GM18861 (cell line): ENCODE results near the gene WNT1.

ENCODE experiments used
- ATAC-seq: cut with Tn5 transposase; IDR thresholded peaks from one replicate; pipeline ENCODE4 v1.9.1; 2021; ENCODE audit not compliant: unreplicated experiment

WNT1 gene

DNA sequence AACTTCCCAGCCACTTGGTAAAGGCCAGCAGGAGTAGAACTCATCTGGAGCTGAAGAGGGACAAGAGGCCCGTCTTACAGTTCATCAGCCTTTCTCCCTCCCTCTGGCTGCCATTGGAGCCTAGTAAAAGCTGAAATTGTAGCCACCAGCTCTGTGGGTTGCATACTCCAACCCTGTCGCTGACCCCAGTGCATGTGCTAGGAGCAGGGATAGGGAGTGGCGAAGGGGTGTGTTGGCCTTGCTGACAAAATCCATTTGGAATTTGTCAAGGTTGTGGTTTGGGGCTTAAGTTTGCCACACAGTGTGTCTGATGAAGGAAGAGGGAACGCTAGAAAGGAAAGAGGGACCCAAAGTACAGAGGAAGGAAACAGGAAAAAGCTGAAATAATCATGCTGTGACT, 16.8 kb upstream of the WNT1 start:
- no peak for ATAC-seq

DNA sequence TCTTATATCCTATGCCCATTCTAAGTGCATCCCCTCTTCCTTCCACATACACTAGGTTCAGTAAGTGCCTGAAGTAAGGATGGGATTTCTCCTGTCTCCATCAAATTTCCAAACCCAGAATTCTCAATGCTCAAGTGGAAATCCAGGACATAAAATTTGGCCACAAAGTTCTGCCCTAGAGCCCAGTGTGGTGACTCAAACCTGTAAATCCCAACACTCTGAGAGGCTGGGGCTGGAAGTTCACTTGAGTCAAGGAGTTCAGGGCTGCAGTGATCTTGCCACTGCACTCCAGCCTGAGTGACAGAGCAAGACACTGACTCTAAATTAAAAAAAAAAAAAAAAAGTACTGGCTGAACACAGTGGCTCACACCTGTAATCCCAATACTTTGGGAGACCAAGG, 16.3 kb upstream of the WNT1 start:
- no peak for ATAC-seq

DNA sequence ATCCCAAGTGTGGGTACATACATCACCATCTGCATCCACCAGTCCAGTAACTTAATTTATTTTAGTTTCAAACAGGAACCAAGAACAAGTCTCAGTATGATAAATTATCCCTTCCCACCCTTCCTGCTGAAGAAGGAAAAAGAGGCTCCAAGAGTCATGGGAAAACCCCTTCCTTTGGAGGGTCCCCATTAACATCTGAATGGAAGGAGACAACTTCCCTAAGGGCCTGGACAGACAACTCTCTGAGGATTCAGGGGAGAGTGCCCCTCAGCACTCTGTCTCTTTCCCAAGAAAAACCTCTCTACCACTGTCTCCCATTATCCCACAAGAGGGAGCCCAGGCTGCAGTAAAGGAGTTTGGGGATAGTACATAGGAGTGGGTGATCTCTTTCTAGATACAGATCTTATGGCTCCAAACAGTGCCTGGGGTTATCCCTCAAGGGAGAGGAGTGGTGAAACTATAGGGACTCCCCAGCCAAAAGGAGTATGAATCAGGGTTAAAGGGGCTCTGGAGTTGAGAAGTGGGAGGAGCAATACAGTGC, 12.8 kb upstream of the WNT1 start:
- ATAC-seq = no peak

DNA sequence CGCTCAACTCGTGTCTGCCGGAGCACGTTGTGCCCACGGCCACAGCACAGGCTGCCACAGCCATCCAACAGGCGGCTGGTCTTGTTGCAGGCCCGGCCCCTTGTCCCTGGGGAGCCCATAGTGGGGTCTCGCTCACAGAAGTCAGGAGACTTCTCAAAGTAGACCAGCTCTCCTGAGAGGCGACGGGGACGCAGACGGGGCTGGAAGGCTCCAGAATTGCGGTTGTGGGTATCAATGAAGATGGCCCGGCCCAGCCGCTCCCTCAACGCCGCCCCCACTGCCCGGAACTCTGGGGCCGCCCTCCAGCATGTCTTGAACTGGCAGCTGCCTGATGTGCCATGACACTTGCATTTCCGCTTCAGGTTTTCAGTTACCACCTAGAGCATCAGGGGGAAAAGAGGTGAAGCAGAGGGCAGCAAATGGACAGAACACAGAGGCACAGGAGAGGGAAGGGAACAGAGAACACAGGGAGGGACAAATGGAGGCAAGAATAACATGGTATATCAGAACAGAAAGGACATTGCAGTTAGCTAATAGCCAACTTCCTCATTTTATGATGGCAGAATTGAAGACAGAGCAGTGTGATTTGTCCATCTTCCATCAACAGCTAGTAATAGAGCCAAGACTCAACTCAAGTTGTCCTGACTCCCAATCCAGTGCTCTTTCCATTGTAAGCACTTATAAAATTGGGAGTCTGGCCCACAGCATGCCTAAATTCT, 11.8 kb upstream of the WNT1 start:
- ATAC-seq = no peak

DNA sequence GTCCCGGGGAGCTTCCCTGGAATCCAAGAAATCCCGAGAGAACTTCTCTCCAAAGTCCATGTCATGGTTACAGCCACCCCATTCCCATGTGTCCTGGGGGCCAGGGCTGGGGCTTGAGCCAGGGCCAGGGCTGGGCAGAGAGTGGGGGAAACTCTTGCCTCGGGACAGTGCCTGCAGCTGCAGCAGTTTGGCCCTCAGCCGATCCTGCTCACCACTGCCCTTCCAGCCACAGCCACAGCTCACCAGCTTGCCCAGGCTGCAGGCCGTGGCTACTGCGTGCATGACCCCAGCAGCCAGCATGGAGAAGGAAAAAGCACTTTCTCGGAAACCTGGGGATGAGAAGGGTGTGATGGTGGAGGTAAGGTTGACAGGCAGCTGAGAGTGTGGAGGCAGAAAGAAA, 10.1 kb upstream of the WNT1 start:
- no peak for ATAC-seq

DNA sequence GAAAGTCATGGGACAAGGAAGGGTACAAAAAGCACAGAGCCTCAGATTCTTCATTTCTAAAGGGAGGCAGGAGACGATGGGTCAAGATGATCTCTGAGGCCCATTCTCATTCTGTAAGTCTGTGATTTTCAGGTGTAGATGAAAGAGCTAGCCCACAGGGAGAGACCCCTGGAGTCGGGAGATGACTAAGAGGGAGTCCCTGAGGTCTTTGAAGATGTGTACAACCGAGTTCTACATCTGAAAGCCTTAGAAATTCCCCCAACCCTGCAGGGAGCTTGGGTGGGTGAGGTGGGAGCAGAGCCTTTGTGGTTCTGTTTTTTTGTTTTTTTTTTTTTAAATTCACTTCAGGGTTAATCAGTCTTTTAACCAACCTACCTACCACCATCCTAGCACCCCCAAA, 9.7 kb upstream of the WNT1 start:
- ATAC-seq = no peak

DNA sequence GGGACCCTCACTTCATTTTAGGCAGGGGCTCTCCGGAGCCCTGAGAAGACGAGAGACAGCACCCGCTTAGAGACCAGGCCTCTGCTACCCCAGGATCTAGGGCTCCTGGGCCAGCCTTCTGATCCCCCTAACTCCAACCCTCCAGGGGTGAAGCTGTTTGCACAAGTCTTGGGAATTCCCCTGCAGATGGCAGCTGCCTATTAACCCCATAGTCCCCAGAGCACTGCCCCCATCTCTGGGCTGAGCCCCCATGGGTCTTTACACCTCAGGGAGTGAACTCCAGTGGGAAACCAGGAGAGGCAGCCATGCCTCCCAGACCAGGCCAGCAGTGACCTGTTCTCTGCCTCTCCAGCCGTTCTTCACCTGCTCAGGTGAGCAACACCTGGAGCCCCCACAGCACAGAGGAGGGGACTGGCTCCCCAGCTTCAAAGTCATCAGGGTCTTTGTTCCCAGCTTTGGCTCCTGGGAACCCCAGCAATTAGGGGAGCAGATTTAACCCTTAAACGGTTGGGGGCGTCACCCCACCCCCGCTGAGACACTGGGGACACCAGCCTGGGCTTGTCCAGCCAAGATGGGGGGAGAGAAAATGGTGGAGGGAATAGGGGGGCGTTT, 8.9 kb upstream of the WNT1 start:
- ATAC-seq = no peak

DNA sequence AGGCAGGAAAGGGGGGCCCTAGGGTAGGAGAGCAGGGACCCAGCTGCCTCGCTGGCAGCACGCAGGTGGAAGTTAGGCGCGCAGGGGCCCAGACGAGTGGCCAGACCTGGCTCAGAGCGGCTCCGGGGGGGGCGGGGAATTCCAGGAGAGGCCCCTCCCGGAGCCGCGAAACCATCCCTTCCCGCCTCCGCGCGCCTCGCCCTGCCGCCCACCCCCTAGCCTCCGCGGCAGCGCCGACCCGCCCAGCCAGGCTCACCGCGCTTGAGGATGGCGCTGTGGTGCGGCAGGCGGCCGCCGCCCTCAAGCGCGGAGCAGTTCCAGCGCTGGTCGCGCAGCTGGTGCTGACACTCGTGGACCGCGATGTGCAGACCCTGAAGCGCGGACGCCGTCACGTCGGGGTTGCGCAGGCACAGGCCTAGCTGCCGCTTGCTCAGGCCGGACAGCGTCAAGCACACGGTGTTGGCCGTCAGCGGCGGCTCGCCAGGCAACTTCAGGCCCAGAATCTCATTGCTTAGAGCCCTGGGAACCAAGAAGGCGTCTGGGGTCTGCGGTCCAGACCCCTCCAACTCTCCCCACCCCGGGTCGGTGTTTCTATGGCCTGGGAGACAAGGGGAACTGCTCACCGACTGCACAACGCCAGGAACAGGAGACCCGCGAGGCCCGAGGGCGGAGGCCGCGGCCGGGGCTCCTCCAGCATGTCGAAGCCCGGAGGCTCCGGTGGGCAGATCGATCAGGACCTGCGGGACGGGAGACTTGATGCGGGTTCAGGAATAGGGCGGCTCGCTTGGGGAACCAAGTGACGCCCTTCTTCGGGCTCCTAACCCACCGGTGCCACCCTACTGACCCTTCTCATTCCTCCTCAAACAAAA, 8.1 kb upstream of the WNT1 start:
- ATAC-seq = no peak

DNA sequence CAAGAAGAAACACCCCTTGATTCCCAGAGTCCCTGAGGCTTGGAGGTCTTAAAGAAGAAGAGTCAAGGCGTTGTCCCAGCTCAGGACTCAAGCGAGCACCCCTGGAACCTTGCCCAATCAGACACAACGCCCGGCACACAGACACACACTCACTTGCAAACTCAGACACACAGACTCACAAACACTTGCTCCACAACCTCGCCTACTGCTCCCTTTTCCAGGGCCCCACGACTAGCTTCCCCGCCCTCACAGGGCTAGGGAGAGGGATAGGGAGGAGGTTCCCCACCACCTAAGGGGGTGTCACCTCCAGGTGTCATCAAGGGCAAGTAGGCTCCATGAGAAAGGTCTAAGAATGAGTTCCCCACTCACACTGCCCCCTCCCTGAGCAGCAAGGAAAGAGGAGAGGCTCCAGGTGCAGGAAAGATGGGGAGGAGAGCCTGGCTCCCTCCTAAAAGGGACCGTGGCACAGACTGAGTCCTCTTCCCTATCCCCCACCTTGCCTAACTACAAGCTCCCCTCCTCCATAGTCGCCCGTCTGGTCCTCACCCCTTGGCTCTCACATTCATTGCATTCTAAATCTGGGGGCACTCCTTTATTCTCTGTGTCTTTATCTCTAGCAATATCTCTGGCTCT, 7.3 kb upstream of the WNT1 start:
- no peak for ATAC-seq

DNA sequence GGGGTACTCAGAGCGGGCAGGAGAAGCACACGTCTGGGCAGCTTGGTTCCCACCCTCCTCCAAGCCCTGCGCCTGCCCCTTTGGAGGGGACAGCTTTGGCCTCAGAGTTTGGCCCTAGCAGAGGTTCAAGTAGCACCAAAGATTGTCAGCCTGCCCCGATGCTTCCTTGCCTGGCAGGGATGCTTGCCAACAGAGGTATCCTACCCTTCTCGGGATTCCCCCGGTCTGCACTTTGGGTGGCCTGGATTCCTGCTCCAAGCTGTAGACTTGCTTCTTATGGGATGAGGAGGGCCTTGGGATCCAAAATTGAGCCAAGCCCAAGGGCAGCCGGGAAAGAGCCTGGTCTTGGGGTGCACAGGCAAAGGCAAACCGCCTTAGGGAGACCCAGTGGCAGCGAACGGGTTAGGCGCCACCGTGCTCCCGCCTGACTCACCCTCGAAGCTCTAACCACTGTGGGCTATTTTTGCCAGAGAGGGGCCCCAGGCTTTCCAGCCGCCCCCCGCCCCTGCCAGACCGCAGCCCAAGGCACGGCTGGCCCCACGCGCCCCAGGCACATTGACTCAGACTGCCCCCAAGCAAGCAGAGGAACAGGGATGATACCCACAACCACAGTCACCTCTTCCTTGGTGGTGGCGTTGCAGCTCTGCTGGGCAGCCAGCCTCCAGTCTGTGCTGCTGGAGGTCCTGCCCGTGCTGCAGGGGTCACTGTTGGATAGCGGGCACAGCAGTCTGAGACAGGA, 5.7 kb upstream of the WNT1 start:
- no peak for ATAC-seq

DNA sequence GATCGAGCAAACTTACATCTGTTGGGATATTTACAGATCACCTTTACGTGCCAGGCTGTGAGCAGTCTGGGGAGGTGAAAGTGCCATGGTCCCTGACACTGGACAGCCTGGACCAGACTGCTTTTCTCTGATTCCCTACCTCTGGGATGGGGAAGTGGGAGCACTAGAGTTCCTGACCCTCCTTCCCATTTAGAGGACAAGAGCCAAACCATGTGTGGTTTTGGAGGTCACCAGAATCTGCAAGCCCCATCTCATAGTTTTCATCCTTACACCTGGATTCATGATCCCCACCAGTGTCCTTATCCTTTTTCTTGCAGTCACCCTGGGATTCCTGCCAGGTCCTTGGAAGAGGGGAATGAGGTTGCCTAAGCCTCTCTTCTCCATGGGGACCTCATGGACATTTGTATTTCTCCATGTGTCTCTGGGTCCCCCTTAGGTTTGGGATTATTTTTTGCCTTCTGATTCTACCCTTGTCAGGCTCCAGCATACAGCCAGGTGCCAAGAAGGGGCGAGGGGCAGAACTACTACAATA, 5.1 kb upstream of the WNT1 start:
- ATAC-seq = no peak

DNA sequence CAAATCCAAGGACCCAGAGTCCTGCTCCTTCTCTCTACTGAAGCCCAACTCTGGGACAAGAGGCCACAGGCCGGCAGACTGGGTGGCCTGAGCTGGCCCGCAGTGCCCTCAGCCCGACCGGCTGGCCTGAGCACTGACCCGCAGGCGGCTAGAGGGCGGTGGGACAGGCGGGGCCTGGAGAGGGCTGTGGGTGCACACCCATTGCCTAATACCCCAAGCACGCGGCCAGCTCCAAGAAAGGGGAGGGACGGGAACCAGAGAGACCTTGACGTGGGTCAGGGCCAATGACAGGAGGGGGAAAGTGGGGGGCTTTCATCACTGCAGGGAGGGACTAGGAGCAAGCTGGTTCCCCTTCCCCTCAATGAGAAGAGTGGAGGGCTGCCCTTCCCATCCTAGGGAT, 4.6 kb upstream of the WNT1 start:
- ATAC-seq = no peak

DNA sequence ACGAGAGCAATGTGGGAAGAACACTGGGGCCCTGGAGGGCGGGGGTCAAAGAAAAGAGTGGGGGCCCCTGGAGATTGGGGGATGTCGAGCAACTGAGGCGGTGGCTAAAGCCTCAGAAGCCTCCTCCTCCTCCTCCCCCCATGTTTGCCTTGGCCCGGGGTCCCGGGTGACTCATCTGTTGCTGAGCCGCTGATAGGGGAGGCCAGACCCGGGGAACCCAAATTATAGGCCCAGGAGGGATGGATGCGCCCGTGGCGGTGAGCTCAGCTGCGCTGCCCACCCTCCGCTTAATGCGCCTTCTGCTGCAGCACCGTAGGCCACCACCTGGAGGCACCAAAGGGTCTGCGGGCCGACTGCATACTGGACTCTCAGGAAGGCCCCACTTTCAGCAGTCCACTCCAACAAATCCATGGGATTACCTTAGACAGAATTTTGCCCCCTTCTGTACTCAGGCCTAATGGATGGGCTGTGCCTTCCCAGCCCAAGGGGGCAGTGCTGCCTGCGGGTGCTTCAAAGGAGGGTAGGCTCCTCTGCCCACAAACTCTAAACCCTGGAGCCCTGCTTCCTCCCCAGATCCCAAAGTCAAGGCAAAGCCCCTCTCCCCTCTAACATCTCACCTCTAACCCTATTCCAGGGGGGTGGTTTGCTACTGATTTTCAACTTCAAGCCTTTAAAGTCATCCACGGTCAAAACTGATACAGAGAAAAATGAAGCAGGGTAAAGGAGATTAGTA, 4.0 kb upstream of the WNT1 start:
- no peak for ATAC-seq

DNA sequence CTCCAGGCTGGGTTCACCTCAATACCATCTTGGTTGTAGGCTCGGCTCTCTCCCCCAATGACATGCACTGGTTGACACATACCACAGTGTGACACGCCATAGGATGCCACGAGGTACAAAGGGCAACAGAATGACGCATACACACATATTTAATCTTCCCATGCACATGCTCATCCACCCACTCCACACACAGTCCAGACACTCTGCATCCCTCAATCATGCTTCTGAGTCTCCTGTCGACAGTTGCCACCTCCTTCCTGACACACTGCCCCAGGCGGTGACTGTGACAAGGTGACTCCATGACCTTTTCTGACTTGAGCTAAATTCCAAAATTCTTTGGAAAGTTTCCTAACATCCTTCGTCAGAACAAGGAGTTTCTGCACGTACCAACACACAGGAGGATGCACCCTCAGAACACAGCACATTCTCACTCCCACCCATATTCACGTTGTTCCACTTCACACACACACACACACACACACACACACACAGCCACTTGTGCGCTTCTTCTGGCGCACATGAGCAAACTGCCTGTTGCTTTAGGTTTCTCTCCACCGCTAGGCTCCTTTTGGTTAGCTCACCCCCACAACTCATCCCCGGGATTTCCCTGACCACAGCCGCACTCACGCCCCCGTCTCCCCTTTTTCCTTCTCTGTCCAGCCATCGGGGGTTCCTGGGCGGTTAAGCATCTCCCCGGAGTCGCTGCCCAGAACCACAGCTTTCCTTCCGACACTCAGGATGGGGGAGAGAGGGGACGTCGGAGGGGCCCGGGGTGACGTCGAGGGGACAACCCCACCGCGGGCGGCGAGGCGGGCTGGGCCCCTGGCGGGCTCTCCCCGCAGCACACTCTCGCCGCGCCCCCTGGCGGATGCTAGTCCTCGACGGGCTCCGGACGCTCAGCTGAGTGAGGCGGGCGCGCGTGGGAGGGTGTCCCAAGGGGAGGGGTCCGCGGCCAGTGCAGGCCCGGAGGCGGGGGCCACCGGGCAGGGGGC, 536 bp upstream of the WNT1 start:
- no peak for ATAC-seq

DNA sequence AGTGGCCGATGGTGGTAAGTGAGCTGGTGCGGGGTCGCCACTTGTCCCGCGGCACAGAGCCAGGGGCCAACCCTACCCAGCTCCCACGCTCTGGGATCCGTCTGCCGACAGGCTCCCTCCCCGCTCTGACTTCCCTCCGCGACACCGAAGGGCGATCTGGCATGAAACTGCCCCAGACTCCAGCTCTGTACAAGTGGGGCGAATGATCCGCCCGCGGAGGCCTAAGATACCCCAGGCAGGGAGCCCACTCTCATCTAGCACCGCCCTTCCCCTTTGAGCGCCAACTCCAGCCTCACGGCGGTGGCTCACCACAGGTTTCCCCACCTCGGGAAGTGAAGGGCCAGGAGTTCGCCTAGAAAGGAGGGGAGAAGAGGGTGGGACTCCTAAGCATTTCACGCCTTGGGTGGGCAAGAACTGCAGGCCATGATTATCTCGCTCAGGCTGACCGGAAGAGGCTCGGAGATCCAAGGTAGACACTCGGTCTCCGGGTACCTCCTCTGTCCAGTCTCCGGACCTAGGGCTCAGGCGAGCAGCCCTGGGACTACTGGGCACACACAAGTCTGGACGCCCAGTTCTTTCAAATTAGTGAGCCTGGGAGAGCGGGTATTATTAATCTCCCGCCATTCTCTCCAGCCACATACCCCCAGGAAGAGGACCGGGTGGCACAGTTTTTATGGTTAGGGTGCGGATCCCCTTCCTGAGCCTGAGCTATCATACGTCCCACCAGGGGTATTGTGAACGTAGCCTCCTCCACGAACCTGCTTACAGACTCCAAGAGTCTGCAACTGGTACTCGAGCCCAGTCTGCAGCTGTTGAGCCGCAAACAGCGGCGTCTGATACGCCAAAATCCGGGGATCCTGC, 849 bp downstream of the WNT1 start:
- ATAC-seq = no peak

DNA sequence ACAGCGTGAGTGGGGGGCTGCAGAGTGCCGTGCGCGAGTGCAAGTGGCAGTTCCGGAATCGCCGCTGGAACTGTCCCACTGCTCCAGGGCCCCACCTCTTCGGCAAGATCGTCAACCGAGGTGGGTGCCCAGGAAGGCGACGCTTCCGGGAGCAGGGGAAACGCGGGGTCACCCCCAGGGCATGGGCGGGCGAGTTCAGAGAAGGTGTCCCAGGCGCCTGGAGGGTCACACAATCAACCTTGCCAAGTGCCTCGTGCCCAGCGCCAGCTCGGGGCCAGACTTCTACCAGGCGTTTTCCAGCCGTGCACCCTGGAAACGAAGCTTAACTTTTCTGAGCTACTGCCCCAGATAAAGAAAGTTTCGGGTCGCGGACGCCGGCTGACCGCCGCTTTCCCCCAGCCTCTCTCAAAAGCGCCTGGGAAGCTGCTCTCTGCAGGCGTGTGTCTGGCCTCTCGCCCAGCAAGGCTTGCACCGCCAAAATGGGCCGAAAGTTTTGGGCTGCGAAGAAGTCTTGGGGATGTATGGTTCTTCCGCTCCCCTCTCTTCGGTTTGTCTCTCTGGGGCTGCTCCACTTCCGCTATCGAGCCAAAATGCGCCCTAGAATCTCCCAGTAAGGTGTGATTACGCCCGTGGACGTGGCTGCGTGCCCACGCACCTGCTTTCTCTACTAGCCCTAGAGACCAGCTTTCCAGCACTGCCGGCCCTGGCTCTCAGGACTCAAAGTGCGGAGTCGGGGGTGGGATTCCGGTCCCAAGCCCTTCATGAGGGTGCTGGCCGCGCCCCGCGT, 1.7 kb downstream of the WNT1 start:
- no peak for ATAC-seq
